Measurements from ENCODE around the gene CARMIL1.

CARMIL1 gene

GRCh38 chr6:25242567-25242966, 36.6 kb upstream of the CARMIL1 start:
- TF ChIP-seq CTCF (IDR thresholded peaks at IDR 0.05; ENCODE audit: low read depth, low read length) = no peak
- no peak overlapping the region for H3K4me3 ChIP-seq (ENCODE audit: low read depth, low read length)

- TF ChIP-seq CTCF (IDR thresholded peaks at IDR 0.05; ENCODE audit: low read depth, low read length) = no peak
- H3K4me3 ChIP-seq (ENCODE audit: low read depth, low read length) = no peak overlapping the region
Measured at GRCh38 chr6:25244865-25245264, 34.3 kb upstream of the CARMIL1 start.

GRCh38 chr6:25248123-25248522, 31.1 kb upstream of the CARMIL1 start:
- TF ChIP-seq CTCF (IDR thresholded peaks at IDR 0.05; ENCODE audit: low read depth, low read length) = no peak
- H3K4me3 ChIP-seq (ENCODE audit: low read depth, low read length) = no peak overlapping the region

- TF ChIP-seq CTCF (IDR thresholded peaks at IDR 0.05; ENCODE audit: low read depth, low read length) = no peak
- H3K4me3 ChIP-seq (ENCODE audit: low read depth, low read length) = no peak overlapping the region
Measured at GRCh38 chr6:25249133-25249532, 30.0 kb upstream of the CARMIL1 start.

- H3K4me3 ChIP-seq (ENCODE audit: low read depth, low read length) = no peak overlapping the region
- TF ChIP-seq CTCF (IDR thresholded peaks at IDR 0.05; ENCODE audit: low read depth, low read length) = no peak
Measured at GRCh38 chr6:25250878-25251277, 28.3 kb upstream of the CARMIL1 start.

- no peak overlapping the region for H3K4me3 ChIP-seq (ENCODE audit: low read depth, low read length)
- TF ChIP-seq CTCF (IDR thresholded peaks at IDR 0.05; ENCODE audit: low read depth, low read length) = no peak
Measured at GRCh38 chr6:25251426-25251825, 27.7 kb upstream of the CARMIL1 start.

GRCh38 chr6:25253351-25253750, 25.8 kb upstream of the CARMIL1 start:
- TF ChIP-seq CTCF (IDR thresholded peaks at IDR 0.05; ENCODE audit: low read depth, low read length) = no peak
- H3K4me3 ChIP-seq (ENCODE audit: low read depth, low read length) = no peak overlapping the region

All from WI38 (cell line).